AG10803 (cell line): Measurements from ENCODE around the gene KDM6A.
"Not testable (repeated sequence)": the region's sequence is repeated elsewhere in the genome, so short reads cannot be mapped to it uniquely, and the experiment has no call there.

ENCODE experiments used
- DNase-seq: peaks from one replicate; pipeline ENCODE4 v3.0.0; 2010; ENCODE audit warnings: low read depth
- H3K4me3 ChIP-seq: 2 replicates; pipeline ENCODE4 v1.5.1; 2011; ENCODE audit warnings: mild to moderate bottlenecking, low read length, control low read depth
- CTCF ChIP-seq: conservative IDR thresholded peaks from 2 replicates; pipeline ENCODE4 v1.5.1; 2011; ENCODE audit warnings: mild to moderate bottlenecking, low read length, control low read depth, inconsistent platforms

KDM6A gene

GRCh38 chrX:44997282-44997812 lies 124.4 kb downstream of the KDM6A start:
- H3K4me3 ChIP-seq: no peak overlapping the region
- no peak for TF ChIP-seq CTCF
- no peak for DNase-seq

- no peak overlapping the region for H3K4me3 ChIP-seq
- DNase-seq: no peak
- no peak for TF ChIP-seq CTCF
Observed at GRCh38 chrX:44997888-44998287, 124.9 kb downstream of the KDM6A start.

- H3K4me3 ChIP-seq, DNase-seq: not testable (repeated sequence)
Observed at GRCh38 chrX:44999237-44999636, 126.2 kb downstream of the KDM6A start.

- not testable (repeated sequence) for DNase-seq, H3K4me3 ChIP-seq
Observed at GRCh38 chrX:44999872-45000271, 126.9 kb downstream of the KDM6A start.

- TF ChIP-seq CTCF: no peak
- no peak overlapping the region for H3K4me3 ChIP-seq
- DNase-seq: no peak
Observed at GRCh38 chrX:45001048-45001447, 128.1 kb downstream of the KDM6A start.

GRCh38 chrX:45003085-45003484 lies 130.1 kb downstream of the KDM6A start:
- no peak overlapping the region for H3K4me3 ChIP-seq
- TF ChIP-seq CTCF: no peak
- no peak for DNase-seq

- no peak for DNase-seq
- H3K4me3 ChIP-seq: no peak overlapping the region
- no peak for TF ChIP-seq CTCF
Observed at GRCh38 chrX:45006002-45006800, 133.2 kb downstream of the KDM6A start.

GRCh38 chrX:45007598-45007997 lies 134.6 kb downstream of the KDM6A start:
- H3K4me3 ChIP-seq: no peak overlapping the region
- DNase-seq: no peak
- TF ChIP-seq CTCF: no peak
